Left lobe of liver (tissue), 2 donors: ENCODE results near the gene CITED4. TPM values are rescaled to one million over a fixed set of nuclear protein-coding genes. Genes with fewer than 3 reads are reported as not detected.

Experiments
- ATAC-seq: fragments of 200-7000 bp; cut with Tn5 transposase; one replicate; pipeline ENCODE4 v1.9.1; 2020; ENCODE audit warnings: mild to moderate bottlenecking, moderate library complexity
- DNase-seq: peaks from one replicate; pipeline ENCODE4 v3.0.0-alpha.2; 2020; ENCODE audit warnings: low spot score
- total RNA-seq: library from RNA; stranded (reverse); gene quantifications from one replicate; pipeline ENCODE4 v1.2.1, GENCODE V29; 2021
- donor health status: DM: no; HTN: no; CAD: no; lungs with moderate emphysema.
- donor health status: DM: no; HTN: yes; CAD: no.

Gene CITED4
- total RNA-seq, 1 donor from 2014 or later: 29.9 TPM

DNA sequence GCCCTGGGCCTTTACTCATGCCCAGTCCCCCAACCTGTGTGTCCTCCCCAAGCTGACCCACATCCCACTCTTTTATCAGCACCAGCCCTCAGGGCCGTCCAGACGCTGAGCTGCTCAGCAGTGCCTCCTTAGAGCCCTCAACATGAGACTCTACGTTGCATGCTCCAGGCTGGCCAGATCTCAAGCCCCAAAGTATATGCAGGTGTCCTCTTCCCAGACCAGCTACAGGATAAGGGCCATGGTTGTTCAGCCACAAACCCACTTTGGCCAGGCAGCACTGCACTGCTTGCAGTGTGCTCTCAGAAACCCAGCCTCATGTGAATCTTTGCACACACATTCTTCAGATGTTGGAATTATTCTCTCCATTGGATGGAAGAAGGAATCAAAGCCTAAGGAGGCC, 6.0 kb downstream of the CITED4 start:
- no peak for ATAC-seq
- no peak for DNase-seq

DNA sequence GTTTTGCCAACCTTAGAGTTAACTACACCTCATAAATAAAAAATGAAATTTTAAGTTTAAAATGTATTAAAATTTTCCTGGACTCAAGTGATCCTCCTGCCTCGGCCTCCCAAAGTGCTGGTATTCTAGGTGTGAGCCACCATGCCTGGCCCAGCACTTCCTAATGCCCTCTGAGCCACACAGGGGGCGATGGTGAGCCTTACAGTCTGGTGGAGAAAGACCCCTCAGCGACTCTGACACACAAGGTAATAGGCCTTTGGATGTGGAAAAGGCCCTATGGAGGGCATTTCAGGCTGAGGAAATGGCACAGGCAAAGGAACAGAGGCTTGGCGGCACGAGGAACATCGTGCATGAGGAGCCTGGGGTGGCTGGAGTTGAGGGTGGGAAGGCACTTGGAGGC, 6.7 kb downstream of the CITED4 start:
- ATAC-seq: no peak
- DNase-seq: no peak

DNA sequence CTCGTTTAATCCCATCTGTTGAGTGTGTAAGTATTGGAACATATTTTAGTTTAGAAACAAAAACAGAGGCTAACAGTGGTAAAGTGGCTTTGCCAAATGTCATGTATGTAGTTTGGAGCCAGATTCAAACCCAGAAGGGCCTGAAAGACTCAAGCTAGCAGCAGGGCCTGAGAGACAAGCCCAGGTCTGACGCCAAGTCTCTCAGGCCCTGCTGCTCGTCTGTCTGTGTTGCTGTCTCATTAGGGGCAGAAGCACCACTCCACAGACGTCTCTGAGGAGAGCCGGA, 8.3 kb downstream of the CITED4 start:
- ATAC-seq: no peak
- DNase-seq: no peak

DNA sequence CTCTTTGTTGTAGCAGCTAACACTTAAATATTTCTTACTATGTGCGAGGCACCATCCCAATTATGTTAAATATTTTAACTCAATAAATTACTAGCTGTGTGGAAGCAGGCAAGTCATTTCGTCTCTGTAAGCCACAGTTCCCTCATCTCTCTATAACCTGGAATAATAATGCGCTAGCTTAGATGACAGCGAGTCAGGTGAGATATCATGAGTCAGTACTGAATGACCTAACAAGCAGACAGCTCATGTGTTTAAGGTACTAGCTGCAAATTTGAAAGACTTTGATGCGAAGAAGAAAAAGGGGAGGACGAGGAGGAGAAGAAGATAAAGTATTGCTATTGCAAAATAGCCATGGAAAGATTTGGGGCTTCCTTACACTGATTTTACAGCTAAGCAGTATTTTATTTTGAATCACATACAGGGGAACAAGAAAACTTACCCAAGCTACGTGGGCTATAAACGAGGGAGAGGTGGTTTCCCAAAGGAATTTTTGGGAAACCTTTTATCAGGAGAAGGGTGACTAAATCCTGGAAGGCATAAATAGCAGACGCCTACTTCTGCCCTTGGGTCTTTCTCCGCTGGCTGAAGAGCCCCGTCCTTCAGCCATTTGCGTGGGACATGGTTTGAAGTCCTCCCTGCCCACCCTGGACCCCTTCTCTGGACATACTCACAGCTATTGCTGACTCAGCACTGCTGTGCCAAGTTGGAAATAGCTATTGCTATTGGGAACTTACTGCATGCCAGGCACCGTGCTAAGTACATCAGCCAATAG, 8.9 kb downstream of the CITED4 start:
- DNase-seq: no peak
- ATAC-seq: no peak

DNA sequence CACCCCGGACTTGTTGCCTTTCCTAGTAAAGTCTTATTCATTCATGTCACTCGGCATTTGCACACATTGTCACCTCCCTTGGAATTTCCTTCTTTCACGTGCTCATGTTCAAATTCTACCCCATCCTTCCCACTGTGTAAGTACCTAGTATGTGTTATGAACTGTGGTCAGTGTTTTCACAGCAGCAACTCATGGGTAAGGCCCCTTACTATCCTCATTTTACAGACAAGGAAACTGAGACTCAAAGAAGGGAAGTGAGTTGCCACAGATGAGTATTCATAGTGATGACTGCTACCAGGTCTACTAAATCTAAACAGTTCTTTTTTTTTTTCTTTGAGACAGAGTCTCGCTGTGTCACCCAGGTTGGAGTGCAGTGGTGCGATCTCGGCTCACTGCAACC, 10.5 kb downstream of the CITED4 start:
- ATAC-seq (no peak), DNase-seq (no peak)

DNA sequence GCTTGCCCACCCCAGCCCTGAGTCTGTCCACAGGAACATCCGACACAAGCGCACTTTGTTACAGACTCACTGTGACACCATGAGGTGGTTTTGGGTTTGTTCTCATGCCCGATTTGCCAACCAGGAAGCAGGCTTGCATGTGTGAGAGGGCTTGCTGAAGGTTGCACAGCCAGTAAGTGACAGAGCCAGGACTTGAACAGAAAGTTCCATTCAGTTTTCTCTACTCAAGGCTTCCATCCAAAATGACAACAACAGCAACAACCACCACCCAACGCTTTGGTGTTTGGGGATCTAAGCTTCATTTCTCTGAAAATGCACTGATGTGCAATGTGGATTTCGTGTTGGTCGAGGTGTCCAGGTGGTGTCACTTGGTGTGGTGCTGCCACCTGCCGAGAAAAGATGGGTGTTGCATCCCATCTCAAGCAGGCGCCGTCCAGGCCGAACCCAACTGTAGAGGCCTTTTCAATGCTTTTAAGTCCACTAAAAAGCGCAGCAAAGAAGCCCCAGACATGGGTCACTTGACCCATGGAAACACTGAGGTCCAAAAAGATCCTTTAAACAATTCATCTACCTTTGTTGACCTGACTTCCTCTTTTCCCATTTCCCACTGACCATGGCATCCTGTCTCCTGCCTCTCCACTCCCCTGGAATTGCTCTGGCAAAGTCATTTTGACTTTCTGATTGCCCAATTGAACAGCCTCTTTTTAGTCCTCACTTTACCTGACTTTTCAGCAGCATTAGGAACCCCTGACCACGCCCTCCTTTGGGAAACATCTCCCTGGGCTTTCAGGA, 12.2 kb downstream of the CITED4 start:
- peak; percentile 74 for DNase-seq
- peak; percentile 88 for ATAC-seq

DNA sequence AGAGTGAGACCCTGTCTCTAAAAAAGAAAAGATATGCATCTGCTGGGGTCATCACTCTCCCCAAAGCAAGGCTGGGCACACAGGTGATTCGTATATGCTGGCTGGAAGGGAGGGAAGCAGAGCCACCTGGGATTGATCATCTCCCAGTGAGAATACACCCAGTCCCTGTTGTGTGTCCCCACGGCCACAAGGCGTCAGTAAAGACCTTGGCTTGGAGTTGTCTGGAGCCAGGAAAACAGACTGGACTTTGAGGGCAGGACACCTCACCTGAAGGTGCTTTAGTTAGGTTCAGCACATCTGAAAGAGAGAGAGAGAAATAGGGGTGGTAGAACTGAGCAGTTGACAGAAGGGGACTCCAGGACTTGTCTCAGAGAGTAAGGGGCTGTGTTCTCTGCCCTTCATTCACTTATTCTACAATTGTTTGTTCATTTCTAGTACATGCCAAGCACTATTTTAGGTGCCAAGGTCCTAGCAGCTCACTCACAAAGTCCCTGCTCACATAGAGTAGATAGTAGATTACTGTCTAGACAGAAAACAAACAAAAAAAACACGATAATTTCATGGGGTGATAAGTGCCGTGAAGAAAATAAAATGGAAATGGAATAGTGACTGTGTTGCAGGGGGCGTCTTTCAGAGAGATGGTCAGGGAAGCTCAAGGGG, 13.5 kb downstream of the CITED4 start:
- DNase-seq (peak; percentile 78), ATAC-seq (peak; percentile 96)

DNA sequence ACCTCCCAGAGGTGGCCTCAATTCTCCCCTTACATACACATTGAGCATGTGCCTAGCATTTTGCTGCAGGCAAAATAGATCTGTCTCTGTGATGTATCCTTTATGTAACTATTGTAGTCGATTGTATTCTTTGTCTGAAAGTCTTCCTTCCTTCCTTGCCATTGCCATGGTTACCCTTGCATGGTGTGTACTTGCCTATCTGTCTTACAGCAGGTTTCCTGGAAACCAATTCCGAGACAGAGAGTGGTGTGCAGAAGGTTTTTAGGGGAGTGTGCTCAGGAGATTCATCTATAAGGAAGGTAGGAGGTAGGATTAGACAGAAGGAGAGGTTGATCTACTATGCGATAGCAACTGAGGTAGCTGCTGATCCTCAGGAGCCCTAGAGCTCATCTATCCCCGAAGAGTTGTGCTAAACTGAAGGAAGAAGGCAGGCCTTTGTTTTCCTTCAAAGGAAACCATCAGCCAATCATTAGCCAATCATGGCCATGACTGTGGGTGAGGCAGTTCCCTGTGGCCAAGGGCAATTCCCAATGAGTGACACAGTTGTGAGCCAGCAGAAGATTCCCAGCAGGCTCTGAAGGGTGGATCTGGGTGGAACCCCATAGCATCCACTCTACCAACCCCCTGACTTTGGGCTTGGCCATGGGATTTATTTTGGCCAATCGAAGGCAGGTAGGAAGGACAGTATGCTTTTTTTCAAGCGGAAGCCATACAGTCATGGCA, 15.0 kb downstream of the CITED4 start:
- DNase-seq (no peak), ATAC-seq (no peak)

DNA sequence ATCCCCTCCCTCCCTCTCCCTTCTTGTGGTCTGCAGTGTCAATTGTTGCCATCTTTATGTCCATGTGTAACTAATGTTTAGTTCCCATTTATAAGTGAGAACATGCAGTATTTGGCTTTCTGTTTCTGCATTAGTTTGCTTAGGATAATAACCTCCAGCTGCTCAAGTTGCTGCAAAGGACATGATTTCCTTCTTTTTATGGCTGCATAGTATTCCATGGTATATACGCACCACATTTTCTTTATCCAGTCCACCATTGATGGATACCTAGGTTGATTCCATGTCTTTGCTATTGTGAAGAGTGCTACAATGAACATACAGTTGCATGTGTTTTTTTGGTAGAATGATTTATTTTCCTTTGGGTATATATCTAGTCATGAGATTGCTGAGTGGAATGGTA, 16.3 kb downstream of the CITED4 start:
- DNase-seq (no peak), ATAC-seq (no peak)

DNA sequence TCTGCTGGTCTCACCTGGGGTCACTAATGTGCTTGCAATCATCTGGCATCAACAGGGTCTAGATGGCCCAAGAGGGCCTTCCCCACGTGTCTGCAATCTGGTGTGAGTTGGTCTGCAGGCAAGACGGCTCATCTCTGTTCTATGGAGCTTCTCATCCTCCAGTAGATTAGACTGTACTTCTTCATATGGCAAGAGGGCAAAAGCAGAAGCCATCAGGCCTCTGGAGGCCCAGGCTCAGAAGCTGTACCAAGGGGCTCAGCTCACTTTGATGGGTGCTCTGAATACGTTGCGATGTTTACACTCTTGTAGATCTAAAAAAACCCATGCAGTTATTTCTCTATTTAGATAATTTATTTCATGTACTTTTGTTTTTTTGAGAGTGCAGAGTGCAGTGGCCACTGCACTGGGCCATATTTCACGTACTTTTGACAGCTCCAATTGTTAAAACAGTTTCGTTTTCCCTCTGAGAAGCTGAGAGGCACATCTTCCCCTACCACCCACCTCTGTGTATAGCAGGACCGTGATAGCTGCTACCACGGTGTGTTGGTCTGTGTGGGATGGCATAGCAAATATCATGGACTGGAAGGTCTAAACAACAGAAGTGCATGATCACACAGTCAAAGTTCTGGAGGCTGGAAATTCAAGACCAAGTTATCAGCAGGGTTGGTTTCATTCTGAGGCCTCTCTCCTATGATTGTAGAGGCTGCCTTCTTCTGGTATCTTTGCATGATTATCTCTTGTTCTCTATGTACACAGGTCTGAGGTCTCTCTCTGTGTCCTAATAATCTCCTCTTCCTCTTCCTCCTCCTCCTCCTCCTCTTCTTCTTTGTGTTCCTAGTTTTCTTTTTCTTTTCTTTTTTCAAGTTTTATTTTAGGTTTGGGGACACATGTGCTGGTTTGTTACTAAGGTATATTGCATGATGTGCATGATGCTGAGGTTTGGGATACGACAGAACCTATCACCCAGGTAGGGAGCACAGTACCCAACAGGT, 17.0 kb downstream of the CITED4 start:
- DNase-seq (no peak), ATAC-seq (no peak)

DNA sequence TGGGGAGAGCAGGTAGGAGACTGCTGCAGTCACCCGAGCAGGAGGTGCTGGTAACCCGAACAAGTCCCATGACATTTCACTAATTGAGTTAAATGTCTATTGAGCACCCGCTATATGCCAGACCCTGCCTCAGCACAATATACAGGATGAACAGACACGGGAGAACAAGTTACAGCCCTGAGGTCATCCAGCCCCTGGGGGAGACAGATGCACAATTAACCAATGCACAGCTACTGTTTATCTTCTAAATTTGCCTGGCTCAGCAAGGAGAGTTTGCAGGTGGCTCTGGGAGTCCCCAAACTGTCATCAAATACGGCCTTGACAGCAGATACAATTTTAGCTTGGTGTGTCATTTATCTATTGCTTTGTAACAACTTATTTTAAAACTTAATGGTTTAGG, 18.1 kb downstream of the CITED4 start:
- ATAC-seq (no peak), DNase-seq (no peak)

DNA sequence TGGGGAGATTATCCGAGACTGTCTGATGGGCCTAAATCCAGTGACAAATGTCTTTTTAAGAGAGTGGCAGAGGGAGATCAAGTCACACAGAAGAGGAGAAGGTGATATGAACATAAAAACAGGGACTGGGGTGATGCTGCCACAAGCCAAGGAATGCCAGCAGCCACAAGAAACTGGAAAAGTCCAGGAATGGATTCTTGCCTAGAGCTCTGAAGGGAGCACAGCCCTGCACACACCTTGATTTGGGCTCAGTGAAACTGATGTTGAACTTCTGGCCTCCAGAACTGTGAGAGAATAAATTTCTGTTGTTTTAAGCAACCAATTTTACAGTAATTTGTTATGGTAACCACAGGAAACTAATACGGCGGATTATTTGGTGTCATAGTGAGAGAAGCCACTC, 19.5 kb downstream of the CITED4 start:
- DNase-seq: no peak
- no peak for ATAC-seq

DNA sequence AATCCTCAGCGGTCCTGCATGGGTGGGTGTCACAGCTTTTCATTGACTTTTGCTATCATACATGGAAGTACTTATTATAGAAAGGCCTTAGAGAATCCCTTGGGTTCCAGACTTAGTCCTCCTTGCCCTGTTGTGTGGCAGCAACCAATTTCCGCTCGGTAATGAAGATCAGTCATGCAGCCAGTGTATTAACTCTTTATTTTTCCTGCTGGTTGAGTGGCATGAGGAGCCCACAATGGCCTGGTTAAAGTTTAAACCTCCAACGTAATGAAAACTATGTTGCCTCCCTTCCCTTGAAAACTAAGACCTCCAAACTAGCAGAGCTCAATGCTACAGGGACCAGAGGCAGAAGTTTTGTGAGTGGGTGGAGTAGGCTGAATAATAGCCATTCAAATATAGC, 20.0 kb downstream of the CITED4 start:
- no peak for ATAC-seq

DNA sequence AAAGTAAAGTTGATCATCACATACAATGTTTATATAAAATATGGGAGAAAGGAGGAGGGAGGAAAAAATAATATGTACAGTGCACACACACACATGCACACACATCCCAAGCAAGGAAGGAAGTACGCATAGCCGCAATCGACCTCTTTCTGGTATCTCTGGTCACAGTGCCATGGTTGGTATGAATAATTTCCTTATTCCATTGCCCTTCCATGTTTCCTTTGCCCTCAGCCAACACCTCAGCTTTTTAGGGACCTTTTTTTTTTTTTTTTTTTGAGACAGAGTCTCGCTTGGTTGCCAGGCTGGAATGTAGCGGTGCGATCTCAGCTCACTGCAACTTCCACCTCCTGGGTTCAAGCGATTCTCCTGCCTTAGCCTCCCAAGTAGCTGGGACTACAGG, 20.6 kb downstream of the CITED4 start:
- no peak for DNase-seq

More for the DNA sequence above, 20.0 kb downstream of the CITED4 start:
- no peak for DNase-seq

DNA sequence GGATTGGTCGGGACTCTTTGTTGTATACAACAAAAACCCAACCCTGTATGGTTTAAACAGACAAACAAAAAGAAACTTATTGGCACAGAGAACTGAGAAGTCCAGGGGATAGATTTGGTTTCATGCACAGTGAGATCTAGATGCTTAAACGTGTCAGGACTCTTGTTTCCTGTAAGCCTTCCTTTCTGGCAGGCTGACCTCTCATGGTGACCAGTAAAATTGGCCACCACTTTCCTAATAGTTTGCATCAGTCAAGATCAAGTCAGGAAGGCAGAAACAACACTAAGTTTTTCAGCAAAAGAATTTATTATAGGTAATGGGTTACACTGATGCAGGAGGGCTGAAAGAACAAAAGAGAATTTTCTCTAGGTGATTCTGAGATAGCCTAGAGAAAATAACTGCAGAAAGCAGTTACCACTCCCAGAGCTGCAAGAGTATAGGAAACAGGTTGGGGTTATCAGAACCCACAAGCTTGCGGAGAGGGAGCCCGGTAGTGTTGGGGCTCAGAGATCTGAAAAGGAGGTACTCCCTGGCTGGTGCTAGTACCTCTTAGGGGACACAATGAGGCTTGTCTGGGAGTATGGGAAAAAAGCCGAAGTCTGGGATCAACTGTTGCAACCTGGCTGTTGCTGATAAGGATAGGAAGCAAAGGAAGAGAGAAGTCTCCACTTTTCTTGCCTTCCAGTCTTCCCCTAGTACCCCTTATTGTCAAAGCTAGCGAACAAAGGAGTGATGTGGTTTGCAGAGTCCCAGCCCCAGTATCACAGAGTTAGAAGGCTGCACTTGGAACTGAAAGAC, 21.4 kb downstream of the CITED4 start:
- ATAC-seq (peak; percentile 23), DNase-seq (no peak)

More for the DNA sequence above, 20.6 kb downstream of the CITED4 start:
- ATAC-seq: no peak

DNA sequence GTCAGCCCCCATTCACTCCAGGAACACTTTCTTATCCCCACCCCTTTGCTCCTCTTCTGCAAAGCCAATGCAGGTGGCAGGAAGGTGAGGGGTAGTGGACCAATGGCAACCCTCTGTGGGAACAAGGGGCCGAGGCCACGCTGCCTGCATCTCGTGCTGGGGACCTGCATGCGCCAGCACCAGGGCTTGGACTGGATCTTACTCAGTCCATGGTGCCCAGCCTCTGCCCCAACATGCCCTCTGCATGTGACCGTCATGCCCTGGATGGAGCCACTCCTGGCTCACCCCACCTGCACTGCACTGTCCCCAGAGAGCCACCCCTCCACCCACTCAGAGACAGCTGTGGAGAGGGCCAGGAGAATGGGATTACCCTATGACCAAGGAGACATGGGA, 22.2 kb downstream of the CITED4 start:
- DNase-seq: no peak

DNA sequence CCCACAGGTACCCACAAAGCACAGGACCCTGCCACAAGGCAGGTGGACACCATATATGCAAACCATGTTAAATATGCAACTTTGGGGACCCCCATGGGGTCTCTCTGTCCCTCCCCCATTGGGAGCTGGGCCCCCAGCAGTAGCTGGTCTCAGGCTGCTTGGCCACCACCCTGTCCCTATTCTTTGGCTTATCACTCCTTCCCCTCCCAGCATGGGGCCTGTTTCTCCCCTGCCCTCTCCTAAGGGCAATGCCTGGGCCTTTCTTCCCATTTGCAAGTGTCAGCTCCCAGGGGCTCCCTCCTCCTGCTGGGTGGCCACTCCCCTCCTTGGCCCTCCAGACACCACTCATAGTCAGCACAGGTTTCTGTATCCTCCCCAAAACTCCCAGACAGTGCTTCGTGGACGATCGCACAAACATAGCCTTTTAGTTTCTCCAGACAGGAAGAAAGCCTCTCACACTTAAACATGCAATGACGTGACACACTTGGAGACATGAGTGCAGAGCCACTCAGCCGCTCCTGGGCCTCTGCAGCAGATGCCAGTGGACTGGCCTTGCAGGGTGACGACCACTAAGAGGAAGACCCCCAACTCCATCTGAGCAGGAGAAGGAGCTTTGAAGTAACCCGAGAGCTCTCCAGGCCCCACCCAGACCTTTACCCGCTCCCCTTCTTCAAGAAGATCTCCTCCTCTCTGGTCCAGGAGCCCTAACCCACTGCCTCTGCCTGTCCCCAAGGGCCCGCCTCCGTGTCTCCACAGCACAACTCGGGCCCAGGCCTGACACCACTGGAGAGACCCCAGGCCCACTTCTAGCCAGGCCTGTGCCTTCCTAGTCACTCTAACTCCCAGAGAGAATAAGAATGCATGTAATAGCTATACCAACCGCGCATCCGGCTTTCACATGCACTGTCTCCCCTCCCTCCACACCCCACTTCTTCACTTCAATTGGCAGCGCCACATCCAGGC, 22.9 kb downstream of the CITED4 start:
- DNase-seq (no peak), ATAC-seq (no peak)

More for the DNA sequence above, 22.2 kb downstream of the CITED4 start:
- ATAC-seq: no peak
